Measurements from ENCODE around the gene THAP8.

DNA sequence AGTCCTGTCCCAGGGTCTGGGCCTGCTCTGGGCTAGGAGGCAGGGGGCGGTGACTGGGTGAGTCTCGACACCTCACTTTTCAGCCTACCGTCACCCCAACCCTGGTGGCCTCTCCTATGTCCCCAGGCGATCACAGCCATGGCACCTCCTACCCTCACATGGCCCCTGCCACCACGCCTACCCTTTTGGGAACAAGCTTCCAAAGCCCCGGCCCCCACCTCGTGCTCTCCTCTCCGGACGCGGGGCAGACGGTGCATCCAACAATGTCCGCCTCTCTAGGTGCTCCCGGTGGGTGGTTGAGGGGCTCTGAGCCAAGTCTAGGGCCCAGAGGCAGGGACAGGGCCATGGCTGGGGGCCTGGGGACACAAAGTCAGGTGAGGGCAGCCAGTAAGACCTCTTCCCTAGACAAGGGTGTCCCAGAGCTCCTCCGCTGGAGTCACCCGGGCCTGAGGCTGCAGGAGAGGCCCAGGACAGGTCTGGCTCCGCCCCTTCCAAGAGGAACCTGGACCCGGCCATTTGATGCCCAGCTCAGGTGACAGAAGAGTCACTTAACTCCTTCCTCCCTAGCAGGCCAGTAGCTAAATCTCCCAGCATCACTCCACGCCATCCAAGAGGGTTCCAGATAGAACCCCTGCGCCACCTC is 45.6 kb downstream of the THAP8 start, which contains the start of gene SYNE4:
- TF ChIP-seq, protein P1, sequence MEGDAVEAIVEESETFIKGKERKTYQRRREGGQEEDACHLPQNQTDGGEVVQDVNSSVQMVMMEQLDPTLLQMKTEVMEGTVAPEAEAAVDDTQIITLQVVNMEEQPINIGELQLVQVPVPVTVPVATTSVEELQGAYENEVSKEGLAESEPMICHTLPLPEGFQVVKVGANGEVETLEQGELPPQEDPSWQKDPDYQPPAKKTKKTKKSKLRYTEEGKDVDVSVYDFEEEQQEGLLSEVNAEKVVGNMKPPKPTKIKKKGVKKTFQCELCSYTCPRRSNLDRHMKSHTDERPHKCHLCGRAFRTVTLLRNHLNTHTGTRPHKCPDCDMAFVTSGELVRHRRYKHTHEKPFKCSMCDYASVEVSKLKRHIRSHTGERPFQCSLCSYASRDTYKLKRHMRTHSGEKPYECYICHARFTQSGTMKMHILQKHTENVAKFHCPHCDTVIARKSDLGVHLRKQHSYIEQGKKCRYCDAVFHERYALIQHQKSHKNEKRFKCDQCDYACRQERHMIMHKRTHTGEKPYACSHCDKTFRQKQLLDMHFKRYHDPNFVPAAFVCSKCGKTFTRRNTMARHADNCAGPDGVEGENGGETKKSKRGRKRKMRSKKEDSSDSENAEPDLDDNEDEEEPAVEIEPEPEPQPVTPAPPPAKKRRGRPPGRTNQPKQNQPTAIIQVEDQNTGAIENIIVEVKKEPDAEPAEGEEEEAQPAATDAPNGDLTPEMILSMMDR (IDR thresholded peaks at IDR 0.05; ENCODE audit: control extremely low read depth in 1 of 3, insufficient read depth in 1 of 3, low read depth in 1 of 3, low read length in 3 of 3), result no peak
- TF ChIP-seq USF2 (IDR thresholded peaks at IDR 0.05; ENCODE audit: low read length) (no peak), RXRA (IDR thresholded peaks at IDR 0.05; ENCODE audit: insufficient read depth, low read depth, low read length) (no peak), NRF1 (IDR thresholded peaks at IDR 0.05; ENCODE audit: low read depth, low read length) (no peak), ATF3 (IDR thresholded peaks at IDR 0.05; ENCODE audit: insufficient read depth, low read depth, low read length) (no peak), ZNF274 (IDR thresholded peaks at IDR 0.05; ENCODE audit: borderline replicate concordance, extremely low read depth, low read length) (no peak), EZH2 (IDR thresholded peaks at IDR 0.05; ENCODE audit: low read depth, low read length, severe bottlenecking) (no peak), SAP30 (IDR thresholded peaks at IDR 0.05; ENCODE audit: insufficient read depth, insufficient replicate concordance, low read length) (no peak)

Data from H1 (cell line).